Measurements from ENCODE around the gene DROSHA. TPM values are rescaled to one million over a fixed set of nuclear protein-coding genes. Genes with fewer than 3 reads are reported as not detected.

Gene DROSHA
- total and polyA plus RNA-seq, 10 of the 15 experiments (the other 5 are each of a cell fraction or from before 2014, with no cell fraction given): 27.9 to 55.0 (median 37.6) TPM

DNA sequence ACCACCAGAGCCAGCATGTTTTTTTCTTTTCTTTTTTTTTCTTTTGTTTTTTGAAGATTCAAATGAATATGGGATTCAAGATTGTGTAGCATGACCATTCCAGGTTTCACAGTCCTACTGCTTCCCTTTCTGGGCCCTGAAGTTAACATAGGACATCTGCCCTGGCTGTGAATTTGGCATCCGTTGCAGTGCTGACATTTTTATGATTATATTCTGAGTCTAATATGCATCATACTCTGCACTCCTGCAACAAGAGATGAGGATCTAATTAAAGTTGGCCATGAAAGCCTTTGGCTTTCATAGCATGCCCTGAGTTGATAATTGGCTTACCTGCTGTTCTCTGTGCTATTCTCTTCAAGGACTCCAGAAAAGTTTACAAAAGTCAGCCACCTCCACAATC, 30.1 kb upstream of the DROSHA start:
- ChIA-PET SMC1A (ENCODE audit: uncharacterized antibody, unreplicated experiment) (no interaction called here), POLR2A (no interaction called here), RAD21 (ENCODE audit: unreplicated experiment) (no interaction called here), CTCF (no interaction called here)
- H3K4me1 ChIP-seq (ENCODE audit: control insufficient read depth, insufficient read depth, low read length): no peaks in the 10 kb centered on the region
- H3K27me3 ChIP-seq (replicated peaks in 1 of 2; ENCODE audit: control insufficient read depth in 2 of 2, insufficient read depth in 2 of 2, low read length in 1 of 2): no peaks in the 10 kb centered on the region
- no peaks in the 10 kb centered on the region for H3K36me3 ChIP-seq (ENCODE audit: control insufficient read depth in 2 of 2, insufficient read depth in 2 of 2, low read length in 1 of 2)
- H3K4me2 ChIP-seq (ENCODE audit: control insufficient read depth, insufficient read depth): no peak overlapping the region
- WGBS (ENCODE audit: insufficient coverage, insufficient replicate concordance, low lambda C conversion rate, missing lambda C conversion rate): 61% methylated on average over 1 of the region's 1 CpG
- H3K9me3 ChIP-seq (replicated peaks; ENCODE audit: control insufficient read depth, insufficient read depth, low read length): no peaks in the 10 kb centered on the region; the same call in 2 of the 3 replicates
- H3K79me2 ChIP-seq (ENCODE audit: control insufficient read depth, insufficient read depth, low read length): no peaks in the 10 kb centered on the region
- H3K27ac ChIP-seq (ENCODE audit: control insufficient read depth, insufficient read depth): no peak overlapping the region
- H2AFZ ChIP-seq (ENCODE audit: control insufficient read depth, low read depth, low read length): no peak overlapping the region
- no peak for ATAC-seq
- intact Hi-C loops (cut with micrococcal nuclease; ENCODE audit: unreplicated experiment): no loop called here
- no peak for TF ChIP-seq ATF7 (IDR thresholded peaks at IDR 0.05; ENCODE audit: low read depth)
- in situ Hi-C loops (cut with MboI): no loop called here
- DNase-seq (ENCODE audit: low read depth, low spot score): no peak
- H4K20me1 ChIP-seq (ENCODE audit: control insufficient read depth, insufficient read depth): no peaks in the 10 kb centered on the region
- BruUV-seq (replicated peaks): no TSS peak
- no peak overlapping the region for H3K4me3 ChIP-seq
- no peak overlapping the region for H3K9ac ChIP-seq (ENCODE audit: control insufficient read depth, insufficient read depth, low read length)
- FAIRE-seq: no peak

DNA sequence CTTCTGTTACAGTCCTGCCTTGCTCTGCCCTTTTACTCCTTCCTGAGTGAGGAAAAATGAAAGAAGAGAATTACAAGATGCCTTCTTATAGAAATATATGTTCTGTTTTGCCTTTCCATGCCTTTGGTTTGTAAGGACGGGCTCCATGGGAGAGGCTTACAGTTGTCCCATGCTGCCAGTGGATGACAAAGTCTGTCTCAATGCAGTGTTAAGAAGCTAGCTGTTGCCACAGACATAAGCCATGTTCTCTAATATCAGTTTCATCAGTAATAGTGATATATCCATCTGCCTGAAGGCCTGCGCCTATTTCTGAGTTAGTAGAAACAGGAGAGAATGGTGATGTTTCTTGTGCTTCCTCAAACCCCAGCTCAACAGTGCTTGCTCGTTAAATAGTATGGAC, 28.0 kb upstream of the DROSHA start:
- H3K9me3 ChIP-seq (replicated peaks; ENCODE audit: control insufficient read depth, insufficient read depth, low read length): no peaks in the 10 kb centered on the region
- ChIA-PET POLR2A (no interaction called here), RAD21 (ENCODE audit: unreplicated experiment) (no interaction called here), SMC1A (ENCODE audit: uncharacterized antibody, unreplicated experiment) (no interaction called here), CTCF (no interaction called here)
- in situ Hi-C loops (cut with MboI) (no loop called here), intact Hi-C loops (cut with micrococcal nuclease; ENCODE audit: unreplicated experiment) (no loop called here)
- ATAC-seq: no peak
- H3K4me2 ChIP-seq (ENCODE audit: control insufficient read depth, insufficient read depth): no peak overlapping the region
- TF ChIP-seq NR2C2 (IDR thresholded peaks at IDR 0.05; ENCODE audit: borderline replicate concordance, control insufficient read depth, insufficient read length, low read depth) (no peak), BCL11A (IDR thresholded peaks at IDR 0.05; ENCODE audit: low read depth, low read length) (no peak), HDAC2 (IDR thresholded peaks at IDR 0.05) (no peak), EED (IDR thresholded peaks at IDR 0.05; ENCODE audit: low read depth) (no peak), ATF7 (IDR thresholded peaks at IDR 0.05; ENCODE audit: low read depth) (no peak)
- TF ChIP-seq, protein P1, sequence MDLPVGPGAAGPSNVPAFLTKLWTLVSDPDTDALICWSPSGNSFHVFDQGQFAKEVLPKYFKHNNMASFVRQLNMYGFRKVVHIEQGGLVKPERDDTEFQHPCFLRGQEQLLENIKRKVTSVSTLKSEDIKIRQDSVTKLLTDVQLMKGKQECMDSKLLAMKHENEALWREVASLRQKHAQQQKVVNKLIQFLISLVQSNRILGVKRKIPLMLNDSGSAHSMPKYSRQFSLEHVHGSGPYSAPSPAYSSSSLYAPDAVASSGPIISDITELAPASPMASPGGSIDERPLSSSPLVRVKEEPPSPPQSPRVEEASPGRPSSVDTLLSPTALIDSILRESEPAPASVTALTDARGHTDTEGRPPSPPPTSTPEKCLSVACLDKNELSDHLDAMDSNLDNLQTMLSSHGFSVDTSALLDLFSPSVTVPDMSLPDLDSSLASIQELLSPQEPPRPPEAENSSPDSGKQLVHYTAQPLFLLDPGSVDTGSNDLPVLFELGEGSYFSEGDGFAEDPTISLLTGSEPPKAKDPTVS (IDR thresholded peaks at IDR 0.05; ENCODE audit: low read depth, low read length): no peak
- 96% methylated on average over 3 of the region's 3 CpGs for WGBS (ENCODE audit: insufficient coverage, insufficient replicate concordance, low lambda C conversion rate, missing lambda C conversion rate)
- H3K4me1 ChIP-seq (ENCODE audit: control insufficient read depth, insufficient read depth, low read length): no peaks in the 10 kb centered on the region
- H3K36me3 ChIP-seq (ENCODE audit: control insufficient read depth in 2 of 2, insufficient read depth in 2 of 2, low read length in 1 of 2): no peaks in the 10 kb centered on the region
- no peaks in the 10 kb centered on the region for H3K27me3 ChIP-seq (replicated peaks in 1 of 2; ENCODE audit: control insufficient read depth in 2 of 2, insufficient read depth in 2 of 2, low read length in 1 of 2)
- no TSS peak for BruUV-seq (replicated peaks)
- no peak for DNase-seq (ENCODE audit: low read depth, low spot score)
- H3K4me3 ChIP-seq: no peak overlapping the region
- no peak overlapping the region for H2AFZ ChIP-seq (ENCODE audit: control insufficient read depth, low read depth, low read length)
- no peak overlapping the region for H3K9ac ChIP-seq (ENCODE audit: control insufficient read depth, insufficient read depth, low read length)
- no peak overlapping the region for H3K27ac ChIP-seq (ENCODE audit: control insufficient read depth, insufficient read depth)
- H4K20me1 ChIP-seq (ENCODE audit: control insufficient read depth, insufficient read depth): no peaks in the 10 kb centered on the region
- H3K79me2 ChIP-seq (ENCODE audit: control insufficient read depth, insufficient read depth, low read length): no peaks in the 10 kb centered on the region
- no peak for FAIRE-seq
